ENCODE measurements around the gene ARFGAP3.

- TF ChIP-seq CTCF (IDR thresholded peaks at IDR 0.05 in 4 of 5, conservative IDR thresholded peaks at IDR 0.05 in 1 of 5) (no peak), POLR2A (IDR thresholded peaks at IDR 0.05) (no peak)
Observed at GRCh38 chr22:42891696-42892095, 34.6 kb upstream of the ARFGAP3 start.
